Coronary artery (tissue), 2 donors: Measurements from ENCODE around the gene HMMR.

ENCODE experiments used
- DNase-seq: peaks from one replicate; pipeline ENCODE4 v3.0.0-alpha.2; 2017; ENCODE audit warnings: low spot score
- H3K27ac ChIP-seq, 2 donors: fragments of 200-600 bp; sonication (generic); one replicate each; pipeline ENCODE4 v1.5.1; 2016 to 2019
- H3K4me3 ChIP-seq: fragments of 200-600 bp; sonication (generic); 2 replicates; pipeline ENCODE4 v1.5.1; 2016; ENCODE audit warnings: mild to moderate bottlenecking, moderate library complexity
- CTCF ChIP-seq: fragments of 200-600 bp; sonication (generic); IDR thresholded peaks from one replicate; pipeline ENCODE4 v1.5.1; 2019; ENCODE audit warnings: antibody characterized with exemption

The HMMR gene

DNA sequence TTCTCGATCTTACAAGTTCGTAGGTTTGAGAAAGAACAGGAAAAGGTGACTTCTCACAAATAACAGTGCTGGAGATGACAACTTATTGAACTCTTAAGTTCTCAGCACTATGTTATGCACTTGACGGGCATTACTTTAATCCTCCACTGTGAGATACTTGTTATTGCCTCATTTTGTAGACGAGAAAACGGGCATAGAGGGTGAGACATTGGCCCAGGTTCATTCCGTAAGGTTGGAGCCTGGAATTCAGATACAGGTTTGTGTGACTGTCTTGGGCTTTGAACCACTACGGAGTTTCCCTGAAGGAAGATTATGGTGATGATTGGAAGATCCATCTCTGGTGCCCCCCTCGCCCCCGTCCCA is 45.6 kb downstream of the HMMR start:
- H3K27ac ChIP-seq, result peak overlapping the region; percentile 94 to 98
- H3K4me3 ChIP-seq, result peak overlapping the region; percentile 75
- no peak for DNase-seq
- TF ChIP-seq CTCF, result no peak

DNA sequence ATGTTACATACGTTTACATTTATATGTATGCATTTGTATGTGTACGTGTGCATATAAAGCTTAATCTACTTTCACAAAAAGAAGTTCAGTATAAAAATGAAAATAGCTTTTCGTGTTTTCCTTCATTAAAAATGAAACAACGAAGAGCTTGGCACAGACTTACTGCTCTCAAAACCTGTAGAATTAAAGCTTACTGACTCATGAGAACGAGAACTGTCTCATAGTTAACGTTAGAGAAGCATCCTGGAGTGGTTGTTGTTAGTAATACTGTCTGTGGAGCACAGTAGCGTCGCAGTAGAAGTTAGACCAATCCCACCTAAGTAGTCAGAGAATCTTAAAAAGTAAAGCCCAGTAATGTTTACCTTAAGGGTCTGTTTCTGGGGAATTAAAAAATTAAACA is 46.3 kb downstream of the HMMR start:
- Histone ChIP-seq H3K27ac (peak overlapping the region; percentile 94 to 98), H3K4me3 (peak overlapping the region; percentile 75)
- DNase-seq, result no peak
- TF ChIP-seq CTCF, result no peak

- no peak for DNase-seq
- no peak for TF ChIP-seq CTCF
- Histone ChIP-seq H3K4me3 (peak overlapping the region; percentile 51), H3K27ac (peak overlapping the region in 1 of 2 donors; percentile 26)
Observed at GRCh38 chr5:163508753-163509152, 48.3 kb downstream of the HMMR start.

DNA sequence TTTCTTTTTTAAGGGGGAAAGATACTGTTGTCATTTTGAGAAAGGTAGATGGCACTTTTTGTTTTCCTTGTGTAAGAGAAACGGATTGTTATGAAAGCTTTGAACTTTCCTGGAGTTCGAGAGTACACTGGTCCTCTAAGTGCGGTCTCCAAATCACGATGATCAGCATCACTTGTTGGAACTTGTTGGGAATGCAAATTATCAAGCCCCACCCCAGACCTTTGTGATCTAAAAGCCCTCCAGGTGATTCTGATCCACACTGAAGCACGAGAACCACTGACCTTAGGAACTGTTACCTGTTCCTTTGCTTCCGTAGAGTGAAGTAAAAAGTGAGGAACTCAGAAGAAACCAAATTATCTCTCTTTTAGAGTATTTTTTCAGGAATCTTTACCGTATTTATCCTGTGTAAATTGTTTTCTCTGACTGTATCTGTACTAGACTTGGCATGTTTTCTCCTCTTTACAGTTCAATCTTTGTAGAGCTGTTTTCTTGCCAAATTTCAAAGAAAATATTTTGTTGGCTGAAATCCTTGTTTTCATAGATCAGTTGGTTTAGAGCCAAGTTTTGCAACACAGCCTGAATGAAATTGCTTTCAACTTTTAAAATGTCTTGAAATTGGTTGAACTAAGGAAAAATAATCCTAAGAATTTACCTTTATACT is 49.0 kb downstream of the HMMR start:
- Histone ChIP-seq H3K4me3 (peak overlapping the region; percentile 51), H3K27ac (peak overlapping the region; percentile 26 to 37)
- DNase-seq, result no peak

DNA sequence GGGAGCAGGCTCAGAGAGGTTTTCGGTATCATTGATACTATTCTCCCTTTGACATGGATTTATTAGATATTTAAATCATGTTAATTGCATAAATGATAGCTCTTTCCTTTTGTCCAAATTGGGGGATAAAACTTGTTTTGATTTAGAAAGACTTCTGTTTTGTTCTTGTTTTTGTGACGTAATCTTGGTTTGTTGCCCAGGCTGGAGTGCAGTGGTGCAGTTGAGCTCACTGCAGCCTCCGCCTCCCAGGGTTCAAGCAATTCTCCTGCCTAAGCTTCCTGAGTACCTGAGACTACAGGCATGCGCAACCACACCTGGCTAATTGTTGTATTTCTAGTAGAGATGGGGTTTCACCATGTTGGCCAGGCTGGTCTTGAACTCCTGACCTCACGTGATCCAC is 52.1 kb downstream of the HMMR start:
- TF ChIP-seq CTCF, result no peak
- H3K4me3 ChIP-seq, result no peak overlapping the region
- no peak for DNase-seq
- no peak overlapping the region for H3K27ac ChIP-seq

More for the DNA sequence above, 49.0 kb downstream of the HMMR start:
- TF ChIP-seq CTCF, result no peak

DNA sequence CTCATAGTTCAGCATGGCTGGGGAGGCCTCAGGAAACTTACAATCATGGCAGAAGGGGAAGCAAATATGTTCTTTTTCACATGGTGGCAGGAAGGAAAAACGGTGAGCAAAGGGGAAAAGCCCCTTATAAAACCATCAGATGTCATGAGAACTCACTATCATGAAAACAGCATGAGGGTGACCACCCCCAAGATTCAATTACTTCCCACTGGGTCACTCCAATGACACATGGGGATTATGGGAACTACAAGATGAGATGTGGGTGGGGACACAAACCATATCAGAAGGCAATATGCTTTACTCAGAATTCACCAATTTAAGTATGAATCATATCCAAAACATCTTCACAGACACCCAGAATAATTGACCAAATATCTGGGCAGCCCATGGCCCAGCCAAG is 64.7 kb downstream of the HMMR start:
- no peak for TF ChIP-seq CTCF

GRCh38 chr5:163529698-163530097 is 69.3 kb downstream of the HMMR start:
- TF ChIP-seq CTCF, result no peak
- Histone ChIP-seq H3K4me3 (no peak overlapping the region), H3K27ac (no peak overlapping the region)
- DNase-seq, result no peak

More for the DNA sequence above, 64.7 kb downstream of the HMMR start:
- no peak for DNase-seq
- Histone ChIP-seq H3K27ac (no peak overlapping the region), H3K4me3 (no peak overlapping the region)
